IPS-NIHi7 (cell line): ENCODE results near the gene FAM83B.
"Not testable (repeated sequence)": the region's sequence is repeated elsewhere in the genome, so short reads cannot be mapped to it uniquely, and the experiment has no call there.

Experiments used
- DNase-seq: peaks from one replicate; pipeline ENCODE4 v3.0.0; 2012; ENCODE audit warnings: mixed read lengths; ENCODE audit errors: extremely low spot score

Gene FAM83B

GRCh38 chr6:54898767-54899166, 52.2 kb downstream of the FAM83B start:
- DNase-seq: no peak

- no peak for DNase-seq
These were observed 52.9 kb downstream of the FAM83B start for GRCh38 chr6:54899442-54899841.

- DNase-seq: no peak
These were observed 53.4 kb downstream of the FAM83B start for GRCh38 chr6:54899986-54900385.

GRCh38 chr6:54900666-54901065, 54.1 kb downstream of the FAM83B start:
- DNase-seq: no peak

GRCh38 chr6:54903884-54904283, 57.3 kb downstream of the FAM83B start:
- no peak for DNase-seq

- no peak for DNase-seq
These were observed 60.8 kb downstream of the FAM83B start for GRCh38 chr6:54907355-54907754.

- no peak for DNase-seq
These were observed 62.6 kb downstream of the FAM83B start for GRCh38 chr6:54909184-54909583.

- DNase-seq: no peak
These were observed 63.9 kb downstream of the FAM83B start for GRCh38 chr6:54910431-54910884.

- DNase-seq: no peak
These were observed 64.3 kb downstream of the FAM83B start for GRCh38 chr6:54910921-54911320.

- no peak for DNase-seq
These were observed 66.6 kb downstream of the FAM83B start for GRCh38 chr6:54913211-54913610.

GRCh38 chr6:54916858-54917257, 70.3 kb downstream of the FAM83B start:
- no peak for DNase-seq

GRCh38 chr6:54920628-54921027, 74.1 kb downstream of the FAM83B start:
- DNase-seq: no peak

- DNase-seq: no peak
These were observed 75.3 kb downstream of the FAM83B start for GRCh38 chr6:54921891-54922290.

- DNase-seq: no peak
These were observed 82.8 kb downstream of the FAM83B start for GRCh38 chr6:54929245-54929909.

GRCh38 chr6:54932622-54933021, 86.1 kb downstream of the FAM83B start:
- no peak for DNase-seq

- DNase-seq: peak; percentile 17
These were observed 89.2 kb downstream of the FAM83B start for GRCh38 chr6:54935739-54936138.

- DNase-seq: no peak
These were observed 90.8 kb downstream of the FAM83B start for GRCh38 chr6:54937371-54937770.

- no peak for DNase-seq
These were observed 111.1 kb downstream of the FAM83B start for GRCh38 chr6:54957698-54958097.

- no peak for DNase-seq
These were observed 111.9 kb downstream of the FAM83B start for GRCh38 chr6:54958446-54958845.

GRCh38 chr6:54959820-54960219, 113.2 kb downstream of the FAM83B start:
- no peak for DNase-seq

- not testable (repeated sequence) for DNase-seq
These were observed 114.8 kb downstream of the FAM83B start for GRCh38 chr6:54961372-54961771.

GRCh38 chr6:54970337-54970736, 123.8 kb downstream of the FAM83B start:
- no peak for DNase-seq

- no peak for DNase-seq
These were observed 125.3 kb downstream of the FAM83B start for GRCh38 chr6:54971825-54972224.

GRCh38 chr6:54979161-54979560, 132.6 kb downstream of the FAM83B start:
- DNase-seq: not testable (repeated sequence)
